H9 (cell line): ENCODE results near the gene MYBPC2. TPM values are rescaled to one million over a fixed set of nuclear protein-coding genes. Genes with fewer than 3 reads are reported as not detected.

ENCODE experiments used
- DNase-seq: peaks from one replicate; pipeline ENCODE4 v3.0.0-alpha.2; 2017
- H2AFZ ChIP-seq: one replicate; pipeline ENCODE4 v1.6.1; 2013; ENCODE audit warnings: mild to moderate bottlenecking, low read length, control low read depth, moderate library complexity
- H2AK5ac ChIP-seq: 2 replicates; pipeline ENCODE4 v1.6.1; 2013; ENCODE audit warnings: low read length, control low read depth, mixed read lengths; ENCODE audit not compliant: insufficient read length
- H2BK120ac ChIP-seq: one replicate; pipeline ENCODE4 v1.6.1; 2013; ENCODE audit warnings: low read depth, mild to moderate bottlenecking, low read length, control low read depth, inconsistent platforms; ENCODE audit not compliant: poor library complexity, severe bottlenecking
- H2BK12ac ChIP-seq: 2 replicates; pipeline ENCODE4 v1.6.1; 2013; ENCODE audit warnings: low read length, control low read depth, mixed read lengths, low read depth; ENCODE audit not compliant: insufficient read length
- H2BK15ac ChIP-seq: 2 replicates; pipeline ENCODE4 v1.6.1; 2013; ENCODE audit warnings: low read depth, low read length, control low read depth
- H2BK20ac ChIP-seq: one replicate; pipeline ENCODE4 v1.6.1; 2013; ENCODE audit warnings: low read depth, mild to moderate bottlenecking, low read length, control low read depth, inconsistent platforms; ENCODE audit not compliant: poor library complexity, severe bottlenecking
- H2BK5ac ChIP-seq: 2 replicates; pipeline ENCODE4 v1.6.1; 2013; ENCODE audit warnings: low read length, control low read depth, mixed read lengths; ENCODE audit not compliant: insufficient read length
- H3K14ac ChIP-seq: 2 replicates; pipeline ENCODE4 v1.6.1; 2013; ENCODE audit warnings: low read length, control low read depth; ENCODE audit not compliant: insufficient read depth
- H3K18ac ChIP-seq: 2 replicates; pipeline ENCODE4 v1.6.1; 2013; ENCODE audit warnings: low read depth, mild to moderate bottlenecking, mixed read lengths, low read length, control low read depth; ENCODE audit not compliant: insufficient read length
- H3K23ac ChIP-seq: 2 replicates; pipeline ENCODE4 v1.6.1; 2013; ENCODE audit warnings: low read length, control low read depth, mixed read lengths, low read depth; ENCODE audit not compliant: insufficient read length
- H3K23me2 ChIP-seq: 2 replicates; pipeline ENCODE4 v1.6.1; 2013; ENCODE audit warnings: low read depth, mild to moderate bottlenecking, mixed read lengths, low read length, control low read depth; ENCODE audit not compliant: insufficient read length, poor library complexity, severe bottlenecking
- H3K27ac ChIP-seq: 2 replicates; pipeline ENCODE4 v1.5.1; 2013; ENCODE audit warnings: low read length, control low read depth, mixed read lengths, low read depth; ENCODE audit not compliant: insufficient read length
- H3K27me3 ChIP-seq: 2 replicates; pipeline ENCODE4 v1.6.1; 2013; ENCODE audit warnings: low read length, control low read depth, inconsistent platforms; ENCODE audit not compliant: insufficient read depth
- H3K4ac ChIP-seq: 2 replicates; pipeline ENCODE4 v1.6.1; 2013; ENCODE audit warnings: low read depth, mild to moderate bottlenecking, control low read depth, inconsistent platforms, low read length, moderate library complexity
- H3K4me1 ChIP-seq: 2 replicates; pipeline ENCODE4 v1.6.1; 2013; ENCODE audit warnings: low read length, control low read depth, inconsistent platforms; ENCODE audit not compliant: insufficient read depth
- H3K4me2 ChIP-seq: 2 replicates; pipeline ENCODE4 v1.6.1; 2013; ENCODE audit warnings: low read length, control low read depth, mixed read lengths; ENCODE audit not compliant: insufficient read length, insufficient read depth
- H3K56ac ChIP-seq: 2 replicates; pipeline ENCODE4 v1.6.1; 2013; ENCODE audit warnings: low read depth, mild to moderate bottlenecking, mixed read lengths, low read length, control low read depth; ENCODE audit not compliant: insufficient read length
- H3K79me1 ChIP-seq: 2 replicates; pipeline ENCODE4 v1.6.1; 2013; ENCODE audit warnings: low read depth, mild to moderate bottlenecking, moderate library complexity, low read length, control low read depth, inconsistent platforms; ENCODE audit not compliant: insufficient read depth, poor library complexity, severe bottlenecking
- H3K79me2 ChIP-seq: 2 replicates; pipeline ENCODE4 v1.6.1; 2013; ENCODE audit warnings: low read length, control low read depth, inconsistent platforms; ENCODE audit not compliant: insufficient read depth
- H3K9ac ChIP-seq: 2 replicates; pipeline ENCODE4 v1.6.1; 2013; ENCODE audit warnings: low read length, control low read depth, mixed read lengths; ENCODE audit not compliant: insufficient read length; ENCODE audit errors: extremely low read depth
- H3K9me3 ChIP-seq: one replicate; pipeline ENCODE4 v1.6.1; 2013; ENCODE audit warnings: low read depth, low read length, inconsistent platforms; ENCODE audit not compliant: control insufficient read depth
- H3T11ph ChIP-seq: one replicate; pipeline ENCODE4 v1.6.1; 2013; ENCODE audit warnings: mild to moderate bottlenecking, low read length, control low read depth, inconsistent platforms
- H4K20me1 ChIP-seq: one replicate; pipeline ENCODE4 v1.6.1; 2013; ENCODE audit not compliant: control insufficient read depth, insufficient read length, insufficient read depth
- H4K5ac ChIP-seq: 2 replicates; pipeline ENCODE4 v1.6.1; 2013; ENCODE audit warnings: low read depth, mild to moderate bottlenecking, mixed read lengths, low read length, control low read depth; ENCODE audit not compliant: insufficient read length
- H4K8ac ChIP-seq: replicated peaks from 2 replicates; pipeline ENCODE4 v1.6.1; 2013; ENCODE audit warnings: low read length, control low read depth, mixed read lengths, low read depth; ENCODE audit not compliant: insufficient read length
- H4K91ac ChIP-seq: 2 replicates; pipeline ENCODE4 v1.6.1; 2013; ENCODE audit warnings: low read depth, mild to moderate bottlenecking, moderate library complexity, mixed read lengths, low read length, control low read depth; ENCODE audit not compliant: insufficient read length
- H3K27ac Mint-ChIP-seq, 3 experiments: 2 replicates in 2 of 3; 3 replicates in 1 of 3; pipeline ENCODE4 v1.8.0; 2020 to 2021; ENCODE audit warnings: mixed read lengths in 3 of 3, mild to moderate bottlenecking in 1 of 3, moderate library complexity in 1 of 3
- H3K27me3 Mint-ChIP-seq: 2 replicates; pipeline ENCODE4 v1.8.0; 2021; ENCODE audit warnings: low read depth, mild to moderate bottlenecking, moderate library complexity, mixed read lengths
- H3K36me3 Mint-ChIP-seq, 3 experiments: 2 replicates in 2 of 3; 3 replicates in 1 of 3; pipeline ENCODE4 v1.8.0; 2020 to 2021; ENCODE audit warnings: low read depth in 3 of 3, mixed read lengths in 3 of 3; ENCODE audit not compliant: insufficient read depth in 1 of 3
- H3K4me1 Mint-ChIP-seq, 2 experiments: 2 replicates each; pipeline ENCODE4 v1.8.0; 2020; ENCODE audit warnings: mixed read lengths in 2 of 2
- H3K4me3 Mint-ChIP-seq, 2 experiments: 2 replicates in 1 of 2; 3 replicates in 1 of 2; pipeline ENCODE4 v1.8.0; 2020 to 2021; ENCODE audit warnings: mild to moderate bottlenecking in 2 of 2, mixed read lengths in 2 of 2, moderate library complexity in 1 of 2
- H3K9me3 Mint-ChIP-seq, 2 experiments: 2 replicates in 1 of 2; 3 replicates in 1 of 2; pipeline ENCODE4 v1.8.0; 2020; ENCODE audit warnings: mild to moderate bottlenecking in 2 of 2, mixed read lengths in 2 of 2, moderate library complexity in 1 of 2
- WGBS: extraction: QIAGEN DNeasy Blood & Tissue Kit; methylation state at CpG from one replicate; pipeline ENCODE4 v1.1.7; 2013; ENCODE audit warnings: missing lambda C conversion rate, low lambda C conversion rate, mixed read lengths; ENCODE audit not compliant: insufficient read length; ENCODE audit errors: extremely low coverage; 5-methylcytosine and 5-hydroxymethylcytosine counted together
- total RNA-seq: library from RNA; stranded (reverse); gene quantifications from 2 replicates; pipeline ENCODE4 v1.2.1, GENCODE V29; 2021
- TF ChIP-seq, protein P1 (sequence below): fragments of 200-600 bp; sonication (generic); conservative IDR thresholded peaks from 3 replicates; pipeline ENCODE4 v1.8.0; 2021; ENCODE audit warnings: antibody characterized with exemption, mild to moderate bottlenecking

The MYBPC2 gene
- total RNA-seq, 1 experiment from 2014 or later = 4.9 TPM

DNA sequence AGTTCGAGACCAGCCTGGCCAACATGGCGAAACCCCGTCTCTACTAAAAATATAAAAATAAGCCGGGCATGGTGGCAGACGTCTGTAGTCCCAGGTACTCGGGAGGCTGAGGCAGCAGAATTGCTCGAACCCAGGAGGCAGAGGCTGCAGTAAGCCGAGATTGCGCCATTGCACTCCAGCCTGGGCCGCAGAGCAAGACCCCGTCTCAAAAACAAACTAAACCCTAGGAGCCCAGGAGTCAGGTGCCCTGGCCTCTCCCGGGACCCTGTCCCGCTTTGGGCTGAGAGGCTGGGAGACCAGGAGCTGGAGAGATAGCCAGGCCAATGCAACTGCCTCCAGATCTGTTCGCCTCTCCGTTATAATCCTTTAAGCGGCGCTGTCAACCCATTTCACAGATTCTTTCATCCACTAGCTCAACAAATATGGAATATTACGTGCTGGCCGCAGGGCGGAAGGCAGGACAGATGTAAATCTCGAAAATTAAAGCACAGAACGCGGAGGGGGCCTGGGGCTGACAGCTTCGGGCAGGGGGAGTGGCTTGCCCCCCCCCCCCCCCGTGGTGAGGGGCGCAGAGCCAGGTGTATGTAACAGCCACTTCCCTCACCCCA, 5.3 kb upstream of the MYBPC2 start:
- Histone ChIP-seq H3K23me2 (peaks cover 8% of the 10 kb centered on the region), H3K79me2 (no peaks in the 10 kb centered on the region), H3K23ac (no peak overlapping the region), H3K4me2 (no peak overlapping the region), H3K9me3 (no peaks in the 10 kb centered on the region), H4K5ac (no peak overlapping the region), H2BK20ac (no peak overlapping the region), H2BK15ac (no peak overlapping the region), H4K8ac (no peak overlapping the region), H4K91ac (no peak overlapping the region), H2AK5ac (no peak overlapping the region), H4K20me1 (no peaks in the 10 kb centered on the region), H3K79me1 (no peaks in the 10 kb centered on the region), H3K4me1 (peaks cover 3% of the 10 kb centered on the region; the same call in 1 of the 2 replicates), H3K9ac (no peak overlapping the region), H2AFZ (no peak overlapping the region), H3T11ph (no peak overlapping the region), H3K4ac (no peak overlapping the region), H3K18ac (no peak overlapping the region), H3K27ac (no peak overlapping the region), H3K14ac (no peak overlapping the region), H2BK12ac (no peak overlapping the region), H2BK120ac (no peak overlapping the region), H3K27me3 (no peaks in the 10 kb centered on the region), H3K56ac (no peak overlapping the region), H2BK5ac (no peak overlapping the region)
- H3K36me3 Mint-ChIP-seq = peaks cover 0 to 10% (median 3%) of the 10 kb centered on the region in 3 experiments; a peak in 5 of 7 replicates
- no peak overlapping the region for H3K4me3 Mint-ChIP-seq
- H3K9me3 Mint-ChIP-seq = no peaks in the 10 kb centered on the region
- WGBS = no CpG with 5 or more reads among the region's 26 CpGs
- peaks cover 13 to 18% of the 10 kb centered on the region in 2 experiments for H3K4me1 Mint-ChIP-seq
- TF ChIP-seq, protein P1, sequence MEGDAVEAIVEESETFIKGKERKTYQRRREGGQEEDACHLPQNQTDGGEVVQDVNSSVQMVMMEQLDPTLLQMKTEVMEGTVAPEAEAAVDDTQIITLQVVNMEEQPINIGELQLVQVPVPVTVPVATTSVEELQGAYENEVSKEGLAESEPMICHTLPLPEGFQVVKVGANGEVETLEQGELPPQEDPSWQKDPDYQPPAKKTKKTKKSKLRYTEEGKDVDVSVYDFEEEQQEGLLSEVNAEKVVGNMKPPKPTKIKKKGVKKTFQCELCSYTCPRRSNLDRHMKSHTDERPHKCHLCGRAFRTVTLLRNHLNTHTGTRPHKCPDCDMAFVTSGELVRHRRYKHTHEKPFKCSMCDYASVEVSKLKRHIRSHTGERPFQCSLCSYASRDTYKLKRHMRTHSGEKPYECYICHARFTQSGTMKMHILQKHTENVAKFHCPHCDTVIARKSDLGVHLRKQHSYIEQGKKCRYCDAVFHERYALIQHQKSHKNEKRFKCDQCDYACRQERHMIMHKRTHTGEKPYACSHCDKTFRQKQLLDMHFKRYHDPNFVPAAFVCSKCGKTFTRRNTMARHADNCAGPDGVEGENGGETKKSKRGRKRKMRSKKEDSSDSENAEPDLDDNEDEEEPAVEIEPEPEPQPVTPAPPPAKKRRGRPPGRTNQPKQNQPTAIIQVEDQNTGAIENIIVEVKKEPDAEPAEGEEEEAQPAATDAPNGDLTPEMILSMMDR = no peak
- H3K27ac Mint-ChIP-seq = no peak overlapping the region
- peaks cover 3% of the 10 kb centered on the region; the same call in 1 of the 2 replicates for H3K27me3 Mint-ChIP-seq
- no peak for DNase-seq
